Measurements from ENCODE around the gene LANCL3.

Gene LANCL3

GRCh38 chrX:37692918-37693317, 121.5 kb downstream of the LANCL3 start:
- Histone ChIP-seq H4K5ac (ENCODE audit: low read length) (no peak overlapping the region), H3K4me2 (ENCODE audit: low read length) (no peak overlapping the region), H4K8ac (ENCODE audit: low read depth, low read length) (no peak overlapping the region), H3K4me1 (ENCODE audit: control insufficient read depth, low read depth, low read length) (no peaks in the 10 kb centered on the region), H3K18ac (ENCODE audit: low read length) (no peak overlapping the region), H3K79me2 (ENCODE audit: control insufficient read depth, insufficient read depth, low read length) (no peaks in the 10 kb centered on the region), H3K27ac (ENCODE audit: low read depth, low read length) (no peak overlapping the region), H3K9ac (ENCODE audit: low read length) (no peak overlapping the region), H3K79me1 (ENCODE audit: low read length) (no peaks in the 10 kb centered on the region), H2AK5ac (ENCODE audit: low read length) (no peak overlapping the region), H3K56ac (ENCODE audit: low read length) (no peak overlapping the region), H3K4me3 (ENCODE audit: low read length) (no peak overlapping the region), H3K27me3 (ENCODE audit: insufficient read depth, low read length, poor library complexity) (no peaks in the 10 kb centered on the region), H2BK15ac (replicated peaks; ENCODE audit: low read depth) (no peak overlapping the region), H3K23ac (ENCODE audit: low read length) (no peak overlapping the region), H3K36me3 (ENCODE audit: control insufficient read depth, insufficient read depth, low read length) (no peaks in the 10 kb centered on the region), H2BK120ac (ENCODE audit: low read depth, low read length) (no peak overlapping the region), H3K4ac (ENCODE audit: low read depth, low read length) (no peak overlapping the region), H2BK5ac (ENCODE audit: low read length) (no peak overlapping the region)
- no CpG with 5 or more reads among the region's 3 CpGs for WGBS (ENCODE audit: extremely low coverage, insufficient coverage, low lambda C conversion rate)
- no peak for DNase-seq

DNA sequence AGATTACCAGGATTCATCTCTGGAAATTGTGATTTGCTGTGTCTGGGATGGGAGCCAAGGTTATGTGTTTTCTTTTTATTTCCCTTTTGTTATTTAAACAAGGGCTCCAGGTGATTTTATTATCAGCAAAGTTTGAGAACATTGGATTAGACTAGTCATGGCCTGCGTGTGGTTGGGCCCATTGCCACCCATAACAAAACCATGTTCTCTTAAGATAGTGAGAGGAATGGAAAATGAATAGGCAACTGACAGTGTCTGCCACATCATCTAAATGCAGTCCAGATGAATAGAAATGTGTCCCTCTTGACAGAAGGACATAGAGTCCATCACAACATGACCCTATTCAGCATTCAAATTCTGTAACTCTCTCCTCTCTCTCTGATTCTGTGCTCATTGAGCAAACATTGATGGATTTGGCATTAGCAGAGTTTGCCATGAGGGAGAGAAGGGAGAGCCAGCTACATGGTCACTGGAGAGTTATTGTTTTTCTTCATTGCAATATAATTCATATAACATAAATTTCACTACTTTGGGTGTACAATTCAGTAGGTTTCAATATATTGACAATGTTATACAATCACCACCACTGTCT, 125.8 kb downstream of the LANCL3 start:
- H4K5ac ChIP-seq (ENCODE audit: low read length), result no peak overlapping the region
- H3K36me3 ChIP-seq (ENCODE audit: control insufficient read depth, insufficient read depth, low read length), result no peaks in the 10 kb centered on the region
- DNase-seq, result no peak
- H3K4me1 ChIP-seq (ENCODE audit: control insufficient read depth, low read depth, low read length), result no peaks in the 10 kb centered on the region
- no peak overlapping the region for H3K4me2 ChIP-seq (ENCODE audit: low read length)
- no peaks in the 10 kb centered on the region for H3K79me1 ChIP-seq (ENCODE audit: low read length)
- H3K27me3 ChIP-seq (ENCODE audit: insufficient read depth, low read length, poor library complexity), result no peaks in the 10 kb centered on the region
- H2BK120ac ChIP-seq (ENCODE audit: low read depth, low read length), result no peak overlapping the region
- no peak overlapping the region for H2BK5ac ChIP-seq (ENCODE audit: low read length)
- H3K9ac ChIP-seq (ENCODE audit: low read length), result no peak overlapping the region
- no peak overlapping the region for H3K56ac ChIP-seq (ENCODE audit: low read length)
- no peak overlapping the region for H3K23ac ChIP-seq (ENCODE audit: low read length)
- H3K27ac ChIP-seq (ENCODE audit: low read depth, low read length), result no peak overlapping the region
- no peak overlapping the region for H4K8ac ChIP-seq (ENCODE audit: low read depth, low read length)
- no peak overlapping the region for H3K4me3 ChIP-seq (ENCODE audit: low read length)
- H2AK5ac ChIP-seq (ENCODE audit: low read length), result no peak overlapping the region
- WGBS (ENCODE audit: extremely low coverage, insufficient coverage, low lambda C conversion rate), result no CpG with 5 or more reads among the region's 1 CpG
- H3K4ac ChIP-seq (ENCODE audit: low read depth, low read length), result no peak overlapping the region
- H2BK15ac ChIP-seq (replicated peaks; ENCODE audit: low read depth), result no peak overlapping the region
- no peak overlapping the region for H3K18ac ChIP-seq (ENCODE audit: low read length)
- no peaks in the 10 kb centered on the region for H3K79me2 ChIP-seq (ENCODE audit: control insufficient read depth, insufficient read depth, low read length)

- no peak overlapping the region for H3K18ac ChIP-seq (ENCODE audit: low read length)
- H3K79me1 ChIP-seq (ENCODE audit: low read length), result no peaks in the 10 kb centered on the region
- no CpG with 5 or more reads among the region's 4 CpGs for WGBS (ENCODE audit: extremely low coverage, insufficient coverage, low lambda C conversion rate)
- H3K9ac ChIP-seq (ENCODE audit: low read length), result no peak overlapping the region
- H4K5ac ChIP-seq (ENCODE audit: low read length), result no peak overlapping the region
- no peak overlapping the region for H2BK120ac ChIP-seq (ENCODE audit: low read depth, low read length)
- no peak overlapping the region for H3K4ac ChIP-seq (ENCODE audit: low read depth, low read length)
- no peak overlapping the region for H3K56ac ChIP-seq (ENCODE audit: low read length)
- H3K4me3 ChIP-seq (ENCODE audit: low read length), result no peak overlapping the region
- H3K27ac ChIP-seq (ENCODE audit: low read depth, low read length), result no peak overlapping the region
- no peak overlapping the region for H3K23ac ChIP-seq (ENCODE audit: low read length)
- H2AK5ac ChIP-seq (ENCODE audit: low read length), result no peak overlapping the region
- no peaks in the 10 kb centered on the region for H3K79me2 ChIP-seq (ENCODE audit: control insufficient read depth, insufficient read depth, low read length)
- H2BK5ac ChIP-seq (ENCODE audit: low read length), result no peak overlapping the region
- H3K4me1 ChIP-seq (ENCODE audit: control insufficient read depth, low read depth, low read length), result no peaks in the 10 kb centered on the region
- no peaks in the 10 kb centered on the region for H3K36me3 ChIP-seq (ENCODE audit: control insufficient read depth, insufficient read depth, low read length)
- no peak overlapping the region for H2BK15ac ChIP-seq (replicated peaks; ENCODE audit: low read depth)
- H4K8ac ChIP-seq (ENCODE audit: low read depth, low read length), result no peak overlapping the region
- H3K4me2 ChIP-seq (ENCODE audit: low read length), result no peak overlapping the region
- peak; percentile 10 for DNase-seq
- no peaks in the 10 kb centered on the region for H3K27me3 ChIP-seq (ENCODE audit: insufficient read depth, low read length, poor library complexity)
Observed at GRCh38 chrX:37701588-37701987, 130.1 kb downstream of the LANCL3 start.

GRCh38 chrX:37711991-37712390, 140.5 kb downstream of the LANCL3 start:
- DNase-seq, result no peak
- no peak overlapping the region for H2AK5ac ChIP-seq (ENCODE audit: low read length)
- no peak overlapping the region for H3K18ac ChIP-seq (ENCODE audit: low read length)
- H3K9ac ChIP-seq (ENCODE audit: low read length), result no peak overlapping the region
- H2BK15ac ChIP-seq (replicated peaks; ENCODE audit: low read depth), result no peak overlapping the region
- no peaks in the 10 kb centered on the region for H3K79me2 ChIP-seq (ENCODE audit: control insufficient read depth, insufficient read depth, low read length)
- H2BK5ac ChIP-seq (ENCODE audit: low read length), result no peak overlapping the region
- no peak overlapping the region for H3K27ac ChIP-seq (ENCODE audit: low read depth, low read length)
- no peak overlapping the region for H3K4me3 ChIP-seq (ENCODE audit: low read length)
- no peak overlapping the region for H4K5ac ChIP-seq (ENCODE audit: low read length)
- H3K4me1 ChIP-seq (ENCODE audit: control insufficient read depth, low read depth, low read length), result no peaks in the 10 kb centered on the region
- H2BK120ac ChIP-seq (ENCODE audit: low read depth, low read length), result no peak overlapping the region
- no peaks in the 10 kb centered on the region for H3K36me3 ChIP-seq (ENCODE audit: control insufficient read depth, insufficient read depth, low read length)
- WGBS (ENCODE audit: extremely low coverage, insufficient coverage, low lambda C conversion rate), result no CpG with 5 or more reads among the region's 3 CpGs
- H4K8ac ChIP-seq (ENCODE audit: low read depth, low read length), result no peak overlapping the region
- no peaks in the 10 kb centered on the region for H3K79me1 ChIP-seq (ENCODE audit: low read length)
- no peak overlapping the region for H3K4ac ChIP-seq (ENCODE audit: low read depth, low read length)
- H3K4me2 ChIP-seq (ENCODE audit: low read length), result no peak overlapping the region
- H3K56ac ChIP-seq (ENCODE audit: low read length), result no peak overlapping the region
- no peak overlapping the region for H3K23ac ChIP-seq (ENCODE audit: low read length)
- no peaks in the 10 kb centered on the region for H3K27me3 ChIP-seq (ENCODE audit: insufficient read depth, low read length, poor library complexity)

DNA sequence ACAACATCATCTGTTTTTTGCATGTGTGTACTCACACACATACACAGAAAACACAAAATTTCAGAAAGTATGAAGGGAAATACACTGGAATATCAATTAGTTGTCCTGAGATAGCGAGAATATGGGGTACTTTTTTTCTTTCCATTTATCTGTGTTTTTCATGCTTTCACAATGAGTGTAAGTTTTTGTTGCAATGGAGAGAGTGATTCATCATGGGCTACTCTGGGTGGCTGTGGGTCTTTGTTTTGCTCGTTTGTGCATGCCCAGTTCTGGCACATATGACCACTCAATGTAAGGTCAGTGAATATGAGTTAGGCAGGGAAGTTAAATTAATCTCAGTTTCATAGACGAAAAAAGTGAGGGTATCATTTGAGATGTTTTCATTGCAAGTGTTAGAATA, 141.0 kb downstream of the LANCL3 start:
- H3K23ac ChIP-seq (ENCODE audit: low read length), result no peak overlapping the region
- H3K79me2 ChIP-seq (ENCODE audit: control insufficient read depth, insufficient read depth, low read length), result no peaks in the 10 kb centered on the region
- no peaks in the 10 kb centered on the region for H3K36me3 ChIP-seq (ENCODE audit: control insufficient read depth, insufficient read depth, low read length)
- no CpG with 5 or more reads among the region's 3 CpGs for WGBS (ENCODE audit: extremely low coverage, insufficient coverage, low lambda C conversion rate)
- no peaks in the 10 kb centered on the region for H3K4me1 ChIP-seq (ENCODE audit: control insufficient read depth, low read depth, low read length)
- H3K79me1 ChIP-seq (ENCODE audit: low read length), result no peaks in the 10 kb centered on the region
- H4K5ac ChIP-seq (ENCODE audit: low read length), result no peak overlapping the region
- no peak overlapping the region for H2AK5ac ChIP-seq (ENCODE audit: low read length)
- H2BK5ac ChIP-seq (ENCODE audit: low read length), result no peak overlapping the region
- H3K4ac ChIP-seq (ENCODE audit: low read depth, low read length), result no peak overlapping the region
- H3K4me2 ChIP-seq (ENCODE audit: low read length), result no peak overlapping the region
- no peak overlapping the region for H3K56ac ChIP-seq (ENCODE audit: low read length)
- no peak for DNase-seq
- H3K27ac ChIP-seq (ENCODE audit: low read depth, low read length), result no peak overlapping the region
- no peak overlapping the region for H2BK120ac ChIP-seq (ENCODE audit: low read depth, low read length)
- H4K8ac ChIP-seq (ENCODE audit: low read depth, low read length), result no peak overlapping the region
- H2BK15ac ChIP-seq (replicated peaks; ENCODE audit: low read depth), result no peak overlapping the region
- H3K18ac ChIP-seq (ENCODE audit: low read length), result no peak overlapping the region
- no peak overlapping the region for H3K4me3 ChIP-seq (ENCODE audit: low read length)
- no peak overlapping the region for H3K9ac ChIP-seq (ENCODE audit: low read length)
- no peaks in the 10 kb centered on the region for H3K27me3 ChIP-seq (ENCODE audit: insufficient read depth, low read length, poor library complexity)

DNA sequence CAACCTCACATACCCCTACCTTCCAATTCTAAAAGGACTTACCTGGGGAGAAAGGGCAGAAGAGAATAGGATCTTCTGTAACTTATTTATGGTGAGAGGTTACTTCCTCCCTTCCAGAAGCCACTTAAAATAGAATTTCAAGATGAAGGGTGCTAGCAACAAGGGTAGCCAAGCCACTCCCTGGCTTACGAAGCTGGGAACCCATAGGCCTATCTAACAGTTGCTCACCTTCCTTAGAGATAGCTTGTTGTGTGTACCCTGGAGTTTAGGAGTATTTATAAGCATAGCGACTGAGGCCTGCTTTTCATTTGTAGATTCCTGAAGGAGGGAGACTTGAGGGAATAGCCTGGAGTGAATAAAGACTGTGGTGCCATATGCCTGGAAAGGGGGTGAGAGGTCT, 143.0 kb downstream of the LANCL3 start:
- no peaks in the 10 kb centered on the region for H3K27me3 ChIP-seq (ENCODE audit: insufficient read depth, low read length, poor library complexity)
- H3K79me1 ChIP-seq (ENCODE audit: low read length), result no peaks in the 10 kb centered on the region
- H2BK5ac ChIP-seq (ENCODE audit: low read length), result no peak overlapping the region
- H3K4me1 ChIP-seq (ENCODE audit: control insufficient read depth, low read depth, low read length), result no peaks in the 10 kb centered on the region
- no peak overlapping the region for H3K23ac ChIP-seq (ENCODE audit: low read length)
- H4K5ac ChIP-seq (ENCODE audit: low read length), result no peak overlapping the region
- no peak overlapping the region for H3K4me2 ChIP-seq (ENCODE audit: low read length)
- H4K8ac ChIP-seq (ENCODE audit: low read depth, low read length), result no peak overlapping the region
- H2BK120ac ChIP-seq (ENCODE audit: low read depth, low read length), result no peak overlapping the region
- no peak overlapping the region for H3K4me3 ChIP-seq (ENCODE audit: low read length)
- no peaks in the 10 kb centered on the region for H3K79me2 ChIP-seq (ENCODE audit: control insufficient read depth, insufficient read depth, low read length)
- no peak overlapping the region for H3K4ac ChIP-seq (ENCODE audit: low read depth, low read length)
- no peak overlapping the region for H3K56ac ChIP-seq (ENCODE audit: low read length)
- H2BK15ac ChIP-seq (replicated peaks; ENCODE audit: low read depth), result no peak overlapping the region
- H3K9ac ChIP-seq (ENCODE audit: low read length), result no peak overlapping the region
- WGBS (ENCODE audit: extremely low coverage, insufficient coverage, low lambda C conversion rate), result no CpG with 5 or more reads among the region's 2 CpGs
- no peak for DNase-seq
- no peak overlapping the region for H3K27ac ChIP-seq (ENCODE audit: low read depth, low read length)
- no peaks in the 10 kb centered on the region for H3K36me3 ChIP-seq (ENCODE audit: control insufficient read depth, insufficient read depth, low read length)
- no peak overlapping the region for H3K18ac ChIP-seq (ENCODE audit: low read length)
- H2AK5ac ChIP-seq (ENCODE audit: low read length), result no peak overlapping the region
